8988T (cell line): ENCODE measurements around the gene TACC3.

Source experiments
- DNase-seq: peaks from one replicate; pipeline ENCODE4 v3.0.0; 2011

TACC3 gene

GRCh38 chr4:1762264-1763010 lies 41.1 kb downstream of the TACC3 start:
- DNase-seq = no peak

DNA sequence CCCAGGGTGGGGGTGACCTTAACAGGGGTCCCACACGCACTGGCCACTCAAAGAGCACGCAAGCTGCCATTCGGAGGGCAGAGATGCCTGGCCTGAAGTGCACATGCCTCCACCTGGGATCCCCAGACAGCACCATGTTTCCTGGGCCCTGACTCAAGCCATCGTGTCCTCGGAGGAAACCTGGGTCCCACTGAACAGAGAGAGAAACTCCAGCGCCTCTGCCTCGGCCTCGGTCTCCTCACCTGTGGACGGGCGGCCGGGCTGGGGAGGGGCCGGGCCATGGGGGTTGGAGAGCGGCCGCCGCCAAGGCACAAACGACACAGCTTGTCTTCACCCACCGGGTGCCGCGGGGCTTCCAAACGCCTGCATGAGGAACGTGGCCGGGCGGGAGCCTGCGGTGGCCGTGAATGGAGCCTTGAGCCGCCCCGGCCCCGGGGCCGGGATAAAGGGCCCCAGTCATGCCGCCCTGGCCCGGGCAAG lies 41.8 kb downstream of the TACC3 start:
- DNase-seq = no peak

DNA sequence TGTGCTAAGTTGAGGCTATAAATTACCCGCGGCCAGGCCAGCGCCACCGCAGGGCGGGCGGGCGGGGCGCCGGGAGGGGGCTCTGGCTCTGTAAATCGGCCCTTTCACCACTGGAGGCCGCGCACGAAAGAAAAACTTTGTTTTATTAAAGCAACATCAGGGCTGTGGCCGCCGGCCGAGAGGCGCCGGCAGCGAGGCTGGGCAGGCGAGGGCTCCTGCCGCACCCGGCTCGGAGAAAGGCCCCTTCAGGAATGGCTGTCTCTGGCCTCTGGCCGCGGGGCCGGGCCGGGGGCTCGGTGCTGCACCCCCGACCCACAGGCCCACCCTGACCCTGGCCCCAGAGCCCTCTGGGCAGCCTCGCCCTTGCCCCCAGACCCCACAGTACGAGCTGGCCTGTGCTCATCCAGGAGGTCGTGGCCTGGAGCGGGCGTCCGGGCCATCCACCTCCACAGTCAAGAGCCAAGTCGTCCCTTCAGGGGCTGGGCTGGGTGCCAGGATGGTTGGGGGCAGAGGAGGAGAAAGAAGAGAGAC lies 42.3 kb downstream of the TACC3 start:
- DNase-seq = no peak

DNA sequence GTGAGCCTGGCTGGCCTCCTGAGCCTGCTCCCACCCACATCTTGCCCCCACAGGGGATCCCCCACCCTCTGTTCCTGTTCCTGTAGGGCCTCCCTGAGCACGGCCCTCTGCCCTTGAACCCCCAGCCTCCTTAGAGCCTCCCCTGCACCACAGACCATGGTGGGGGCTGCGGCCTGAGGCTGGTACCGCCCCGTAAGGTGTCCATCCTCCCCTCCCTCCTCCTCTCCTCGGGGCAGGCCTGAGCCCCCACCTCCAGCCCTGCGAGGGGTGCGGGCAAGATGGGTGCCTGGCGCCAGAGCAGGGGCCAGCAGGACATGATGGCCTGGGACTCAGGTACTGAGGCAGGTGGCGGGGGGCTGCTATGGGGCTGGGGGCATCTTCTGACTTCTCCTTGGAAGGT lies 43.3 kb downstream of the TACC3 start:
- no peak for DNase-seq

- DNase-seq = no peak
Observed at GRCh38 chr4:1765409-1766072, 44.2 kb downstream of the TACC3 start.

- peak; percentile 89 for DNase-seq
Observed at GRCh38 chr4:1766106-1767060, 45.1 kb downstream of the TACC3 start.

GRCh38 chr4:1767061-1767769 lies 45.9 kb downstream of the TACC3 start:
- DNase-seq = peak; percentile 93

GRCh38 chr4:1767770-1768366 lies 46.5 kb downstream of the TACC3 start:
- peak; percentile 100 for DNase-seq

GRCh38 chr4:1768367-1769034 lies 47.2 kb downstream of the TACC3 start:
- no peak for DNase-seq

- no peak for DNase-seq
Observed at GRCh38 chr4:1769692-1770091, 48.4 kb downstream of the TACC3 start.

DNA sequence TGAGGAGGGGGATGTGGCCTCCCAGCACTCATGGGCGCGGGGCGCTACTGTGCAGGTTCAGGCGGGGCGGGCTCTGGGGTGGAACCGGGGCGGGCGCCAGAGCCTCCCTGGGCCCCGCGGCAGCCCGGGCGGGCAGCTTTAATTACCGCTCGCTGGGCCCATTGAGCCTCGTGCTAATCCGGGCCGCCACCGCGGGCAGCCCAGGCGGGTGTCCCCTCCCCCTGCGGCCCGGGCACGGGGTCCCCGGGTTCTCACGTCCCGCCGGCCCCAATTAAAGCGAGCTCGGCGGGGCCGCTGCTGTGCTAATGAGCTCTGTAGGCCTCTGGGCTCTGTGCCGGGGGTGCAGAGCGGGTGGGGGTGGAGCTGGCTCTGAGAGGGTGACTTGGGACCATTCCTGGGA lies 48.9 kb downstream of the TACC3 start:
- no peak for DNase-seq

- DNase-seq = no peak
Observed at GRCh38 chr4:1770791-1771231, 49.5 kb downstream of the TACC3 start.

DNA sequence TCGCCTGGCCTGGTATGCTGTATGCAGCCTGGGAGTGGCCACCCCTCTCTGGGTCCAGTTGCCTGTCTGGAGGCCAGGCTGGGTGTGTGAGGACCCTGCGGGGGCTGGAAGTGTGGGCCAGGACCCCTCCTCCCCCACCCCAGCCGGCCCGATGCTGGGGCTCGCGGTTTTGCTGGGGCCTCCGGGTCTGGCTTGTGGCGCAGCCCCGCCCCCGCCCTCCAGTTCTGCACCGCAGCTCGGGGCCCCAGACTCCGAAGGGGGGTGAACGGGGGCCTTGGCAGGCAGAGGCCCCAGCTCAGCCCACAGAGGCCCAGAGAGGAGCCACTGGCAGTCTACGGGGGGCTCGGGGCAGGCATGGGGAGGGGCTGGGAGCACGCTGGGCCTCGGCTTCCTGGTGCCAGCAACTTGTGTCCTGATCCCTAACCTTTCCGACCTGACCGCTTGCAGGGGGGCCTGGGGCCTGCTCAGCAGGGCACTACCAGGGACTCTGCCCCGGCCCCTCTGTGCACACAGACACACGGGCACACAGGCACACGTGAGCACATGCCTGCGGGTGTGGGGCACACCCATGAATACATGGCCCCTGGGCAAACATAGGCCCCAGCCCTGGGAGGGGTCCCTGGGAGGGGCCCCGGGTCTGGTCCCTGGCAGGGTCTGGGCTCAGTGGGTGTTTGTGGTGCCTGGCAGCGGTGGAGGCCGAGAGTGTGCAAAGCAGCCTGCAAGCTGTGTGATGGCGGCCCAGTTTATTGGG lies 50.4 kb downstream of the TACC3 start:
- DNase-seq = no peak

DNA sequence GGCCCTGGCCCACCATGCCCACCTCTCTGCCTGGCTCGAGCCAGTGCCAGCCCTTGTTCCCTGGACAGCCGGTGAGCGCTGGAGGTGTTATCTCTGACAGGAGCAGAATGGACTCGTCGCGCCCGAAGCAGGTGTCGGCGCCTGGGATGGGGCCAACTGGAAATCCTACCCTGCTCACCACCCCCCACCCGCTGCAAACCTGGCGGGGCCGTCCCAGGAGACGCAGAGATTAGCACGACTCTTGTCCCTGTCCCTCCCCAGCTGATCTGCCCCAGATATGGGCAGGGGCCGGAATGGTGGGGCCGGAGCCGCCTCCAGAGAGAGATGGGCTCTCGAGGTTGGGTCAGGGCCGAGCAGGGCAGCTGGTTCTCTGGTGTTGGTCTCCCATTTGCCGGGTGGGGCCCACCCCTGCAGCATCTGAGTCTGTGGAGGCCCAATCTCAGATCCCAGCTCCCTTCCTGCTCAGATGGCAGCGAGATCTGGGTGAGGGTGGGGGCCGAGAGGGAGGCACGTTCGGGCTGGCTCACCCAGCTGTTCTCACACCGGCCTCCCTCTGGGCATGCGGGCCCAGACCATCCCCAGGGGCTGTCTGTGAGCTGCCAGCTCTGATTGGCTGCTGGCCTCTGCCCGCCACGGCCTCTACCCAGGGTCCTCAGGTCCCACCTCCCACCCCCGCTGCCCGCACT lies 51.7 kb downstream of the TACC3 start:
- no peak for DNase-seq

DNA sequence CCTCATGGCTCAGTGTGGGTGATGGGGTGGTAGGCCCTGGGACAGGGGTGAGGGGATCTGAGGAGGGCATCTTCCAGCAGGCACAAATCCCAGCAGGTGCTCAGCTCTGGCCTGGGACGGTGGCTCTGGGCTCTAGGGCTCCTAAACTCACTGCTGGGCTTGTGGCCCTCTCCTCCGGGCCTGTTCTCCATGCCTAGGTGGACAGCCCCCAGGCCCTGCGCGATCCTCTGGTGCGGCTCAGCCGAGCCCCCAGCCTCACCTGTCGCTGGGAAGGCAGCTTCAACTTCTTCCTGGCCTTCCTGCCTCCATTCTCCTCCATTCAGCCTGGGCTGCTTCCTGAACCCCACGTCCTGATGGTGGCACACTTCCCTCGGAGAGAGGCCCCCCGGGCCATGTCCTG lies 52.4 kb downstream of the TACC3 start:
- DNase-seq = no peak

DNA sequence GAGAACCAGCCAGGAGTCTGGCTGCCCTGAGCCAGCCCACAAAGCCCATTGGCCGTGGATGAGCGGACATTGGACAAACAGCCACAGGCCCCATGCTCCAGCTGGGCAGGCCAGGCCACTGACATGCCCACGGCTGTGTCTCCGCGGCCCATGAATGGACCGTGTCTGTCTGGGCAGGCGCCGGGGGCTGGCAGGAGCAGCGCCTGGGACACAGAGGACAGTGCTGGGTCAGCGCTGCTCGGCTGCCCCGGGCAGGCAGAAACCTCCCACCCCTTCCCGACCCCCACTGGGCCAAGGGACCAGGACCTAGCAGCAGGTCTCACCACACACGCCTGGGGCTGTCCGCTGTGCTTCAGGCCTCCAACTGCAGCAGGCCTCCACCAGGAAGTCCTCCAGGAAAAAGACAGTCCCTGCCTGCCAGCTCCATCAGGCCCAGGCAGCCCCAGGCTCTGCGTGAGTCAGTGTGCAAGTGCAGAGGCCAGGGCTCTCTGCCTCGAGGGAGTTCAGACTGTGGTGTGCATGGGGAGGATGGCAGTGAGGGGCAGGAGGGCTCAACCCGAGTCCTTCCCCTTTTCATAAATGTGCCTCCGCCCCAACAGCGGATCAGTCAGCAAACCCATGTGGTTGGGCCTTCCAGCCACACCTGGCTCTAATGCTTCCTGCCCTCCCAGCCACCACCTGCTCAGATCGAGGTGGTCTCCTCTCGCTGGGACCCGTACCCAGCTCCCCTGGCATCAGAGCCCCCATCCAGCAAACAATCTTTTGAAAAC lies 54.6 kb downstream of the TACC3 start:
- DNase-seq = no peak

GRCh38 chr4:1776521-1777161 lies 55.3 kb downstream of the TACC3 start:
- no peak for DNase-seq

DNA sequence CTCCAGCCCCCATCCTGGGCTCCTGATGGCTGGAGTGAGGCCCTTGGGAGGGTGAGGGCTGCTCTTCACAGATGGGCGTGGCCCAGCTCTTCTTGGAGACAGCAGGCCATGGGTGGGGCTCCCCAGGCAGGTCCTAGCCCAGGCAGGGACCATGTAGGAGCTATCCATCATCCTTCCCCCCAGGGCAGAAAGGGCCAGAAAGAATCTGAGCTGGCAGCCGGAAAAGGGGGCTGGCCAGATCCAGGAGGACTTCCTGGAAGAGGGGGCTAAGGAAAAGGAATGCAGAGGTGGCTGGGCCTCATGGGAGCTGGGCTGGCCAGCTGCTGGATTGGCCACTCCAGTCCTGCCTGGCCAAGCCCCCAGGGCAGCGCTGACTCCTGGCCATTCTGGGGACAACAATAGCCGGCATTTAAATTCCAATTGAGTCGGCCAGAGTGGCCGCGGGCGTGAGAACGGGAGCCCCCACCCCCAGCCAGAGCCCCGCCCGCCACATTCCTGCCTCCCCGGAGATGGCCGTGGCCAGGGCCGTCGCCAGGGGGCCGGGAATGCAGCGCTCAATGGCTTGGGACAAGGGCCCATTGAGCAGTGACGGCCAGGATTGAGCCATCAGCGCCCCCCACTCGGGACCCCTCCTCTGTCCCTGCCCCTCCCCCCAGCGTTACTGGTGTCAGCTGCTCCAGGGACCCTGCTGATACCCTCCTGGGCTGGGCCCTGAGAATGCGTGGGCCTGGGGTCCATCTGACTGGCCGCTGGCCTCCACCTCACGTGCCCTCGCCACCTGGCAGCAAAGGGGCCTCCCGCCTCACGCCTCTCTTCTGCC lies 56.7 kb downstream of the TACC3 start:
- DNase-seq = no peak
